ENCODE data around the gene KCNJ4.

The KCNJ4 gene

DNA sequence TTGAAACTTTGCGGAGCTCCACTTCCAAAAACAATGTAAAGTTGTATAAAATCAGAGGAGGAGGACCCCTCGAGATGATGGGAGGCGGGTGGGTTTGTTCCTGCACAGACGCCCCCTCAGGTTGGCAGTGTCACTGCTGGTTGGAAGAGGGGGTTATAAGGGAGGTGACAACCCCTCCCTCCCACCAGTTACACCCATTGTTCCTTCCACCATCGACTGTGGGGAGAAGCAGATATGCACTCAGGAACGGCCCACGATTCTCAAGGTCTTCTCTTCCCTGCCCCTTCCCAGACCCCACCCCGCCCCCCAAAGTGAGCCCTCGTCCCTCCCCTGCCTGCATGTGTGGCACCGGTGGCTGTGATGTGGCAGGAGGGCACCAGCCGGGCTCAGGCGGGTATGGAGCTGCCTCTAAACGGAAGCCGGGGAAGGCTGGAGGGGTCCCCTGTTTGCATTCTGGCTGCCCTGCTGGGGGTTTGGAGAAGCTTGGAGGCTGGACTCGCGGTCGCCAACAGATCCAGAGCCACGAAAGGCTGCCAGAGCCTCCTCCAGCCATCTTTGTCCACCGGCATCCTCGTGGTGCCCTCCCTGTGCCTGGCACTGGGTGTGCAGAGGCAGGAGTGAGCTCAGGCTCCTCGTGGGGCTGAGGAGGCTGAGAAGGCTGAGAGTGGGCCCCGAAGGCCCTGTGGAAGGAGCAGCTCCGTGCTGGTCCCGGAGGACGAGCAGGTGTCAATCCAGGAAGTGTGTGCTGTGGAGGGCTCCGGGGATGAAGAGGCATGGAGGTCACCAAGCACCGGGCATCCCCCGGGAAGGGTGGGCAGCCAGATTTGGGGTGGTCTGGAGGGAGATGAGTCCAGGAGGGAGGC is 13.7 kb upstream of the KCNJ4 start (continued):
- TF ChIP-seq, protein P1, sequence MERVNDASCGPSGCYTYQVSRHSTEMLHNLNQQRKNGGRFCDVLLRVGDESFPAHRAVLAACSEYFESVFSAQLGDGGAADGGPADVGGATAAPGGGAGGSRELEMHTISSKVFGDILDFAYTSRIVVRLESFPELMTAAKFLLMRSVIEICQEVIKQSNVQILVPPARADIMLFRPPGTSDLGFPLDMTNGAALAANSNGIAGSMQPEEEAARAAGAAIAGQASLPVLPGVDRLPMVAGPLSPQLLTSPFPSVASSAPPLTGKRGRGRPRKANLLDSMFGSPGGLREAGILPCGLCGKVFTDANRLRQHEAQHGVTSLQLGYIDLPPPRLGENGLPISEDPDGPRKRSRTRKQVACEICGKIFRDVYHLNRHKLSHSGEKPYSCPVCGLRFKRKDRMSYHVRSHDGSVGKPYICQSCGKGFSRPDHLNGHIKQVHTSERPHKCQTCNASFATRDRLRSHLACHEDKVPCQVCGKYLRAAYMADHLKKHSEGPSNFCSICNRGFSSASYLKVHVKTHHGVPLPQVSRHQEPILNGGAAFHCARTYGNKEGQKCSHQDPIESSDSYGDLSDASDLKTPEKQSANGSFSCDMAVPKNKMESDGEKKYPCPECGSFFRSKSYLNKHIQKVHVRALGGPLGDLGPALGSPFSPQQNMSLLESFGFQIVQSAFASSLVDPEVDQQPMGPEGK (tag by site-specific recombination; IDR thresholded peaks at IDR 0.05): 0 out of 2 replicates have a peak, but pooled peaks have one; percentile 3
- TF ChIP-seq ZNF433 (tag by site-specific recombination; IDR thresholded peaks at IDR 0.05; ENCODE audit: low read depth): no peak
- TF ChIP-seq WT1 (tag by site-specific recombination; IDR thresholded peaks at IDR 0.05): 0 out of 2 replicates have a peak, but pooled peaks have one; percentile 13
- TF ChIP-seq KLF8 (tag by site-specific recombination; IDR thresholded peaks at IDR 0.05): 0 out of 2 replicates have a peak, but pooled peaks have one; percentile 10
- TF ChIP-seq ZNF792 (tag by site-specific recombination; IDR thresholded peaks at IDR 0.05): no peak

DNA sequence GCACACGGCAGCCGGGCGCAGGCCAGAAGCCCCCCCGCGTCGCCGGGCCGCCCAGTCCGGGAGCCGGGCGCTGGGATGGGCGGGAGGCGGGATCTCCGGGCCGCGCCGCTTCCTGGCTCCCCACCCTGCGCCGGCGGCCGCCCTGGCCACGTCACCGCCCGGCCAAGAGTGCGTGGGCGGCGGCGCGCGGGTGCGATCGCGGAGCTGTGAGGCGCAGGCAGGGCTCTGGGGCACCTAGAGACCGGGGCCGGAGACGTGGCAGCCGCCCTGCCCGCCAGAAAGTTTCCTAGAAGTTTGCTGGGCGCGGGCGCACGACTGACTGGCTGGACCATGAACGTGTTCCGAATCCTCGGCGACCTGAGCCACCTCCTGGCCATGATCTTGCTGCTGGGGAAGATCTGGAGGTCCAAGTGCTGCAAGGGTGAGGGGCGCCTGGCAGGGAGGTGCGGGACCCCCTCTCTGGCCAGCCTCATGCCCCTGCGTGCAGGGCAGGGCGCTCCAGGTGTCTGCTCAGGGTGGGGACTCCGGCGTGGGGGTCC is 13.0 kb upstream of the KCNJ4 start, which contains the start of gene KDELR3:
Gene KDELR3, plus strand, starts transcription at position 193 of the 539 bp plus-strand sequence. Its CDS starts 138 bp downstream, at position 331.
- no peaks in the 10 kb centered on the region for H3K36me3 ChIP-seq (ENCODE audit: control insufficient read depth in 2 of 2, insufficient read depth in 1 of 2, low read length in 2 of 2)
- POLR2A ChIA-PET: interaction anchor here (1.0 to 1.4 kb wide), 3 partner anchors 13 to 416 kb away, joined by 3 to 4 read pairs (median 3); no protein-coding TSS in a partner anchor
- H3K27ac ChIP-seq (ENCODE audit: extremely low read depth, low read depth, low read length): peak within 1 kb of the TSS; percentile 27; the same call in 1 of the 2 replicates
- H3K4me3 ChIP-seq (ENCODE audit: low read depth, low read length): peak within 1 kb of the TSS; percentile 52
- CTCF ChIA-PET: no interaction called here
- no peaks in the 10 kb centered on the region for H3K9me3 ChIP-seq (ENCODE audit: control insufficient read depth, insufficient read depth, low read depth, low read length)
- H3K4me1 ChIP-seq (ENCODE audit: control insufficient read depth, insufficient read depth, low read length): peaks cover 6% of the 10 kb centered on the region
- TF ChIP-seq KLF10 (tag by site-specific recombination; IDR thresholded peaks at IDR 0.05): 0 out of 2 replicates have a peak, but pooled peaks have one; percentile 34
- TF ChIP-seq, protein P2, sequence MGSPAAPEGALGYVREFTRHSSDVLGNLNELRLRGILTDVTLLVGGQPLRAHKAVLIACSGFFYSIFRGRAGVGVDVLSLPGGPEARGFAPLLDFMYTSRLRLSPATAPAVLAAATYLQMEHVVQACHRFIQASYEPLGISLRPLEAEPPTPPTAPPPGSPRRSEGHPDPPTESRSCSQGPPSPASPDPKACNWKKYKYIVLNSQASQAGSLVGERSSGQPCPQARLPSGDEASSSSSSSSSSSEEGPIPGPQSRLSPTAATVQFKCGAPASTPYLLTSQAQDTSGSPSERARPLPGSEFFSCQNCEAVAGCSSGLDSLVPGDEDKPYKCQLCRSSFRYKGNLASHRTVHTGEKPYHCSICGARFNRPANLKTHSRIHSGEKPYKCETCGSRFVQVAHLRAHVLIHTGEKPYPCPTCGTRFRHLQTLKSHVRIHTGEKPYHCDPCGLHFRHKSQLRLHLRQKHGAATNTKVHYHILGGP (tag by site-specific recombination; IDR thresholded peaks at IDR 0.05): peak; percentile 86
- TF ChIP-seq SP7 (tag by site-specific recombination; IDR thresholded peaks at IDR 0.05): 0 out of 2 replicates have a peak, but pooled peaks have one; percentile 6
- TF ChIP-seq KLF8 (tag by site-specific recombination; IDR thresholded peaks at IDR 0.05): 0 out of 2 replicates have a peak, but pooled peaks have one; percentile 1
- TF ChIP-seq, protein P3, sequence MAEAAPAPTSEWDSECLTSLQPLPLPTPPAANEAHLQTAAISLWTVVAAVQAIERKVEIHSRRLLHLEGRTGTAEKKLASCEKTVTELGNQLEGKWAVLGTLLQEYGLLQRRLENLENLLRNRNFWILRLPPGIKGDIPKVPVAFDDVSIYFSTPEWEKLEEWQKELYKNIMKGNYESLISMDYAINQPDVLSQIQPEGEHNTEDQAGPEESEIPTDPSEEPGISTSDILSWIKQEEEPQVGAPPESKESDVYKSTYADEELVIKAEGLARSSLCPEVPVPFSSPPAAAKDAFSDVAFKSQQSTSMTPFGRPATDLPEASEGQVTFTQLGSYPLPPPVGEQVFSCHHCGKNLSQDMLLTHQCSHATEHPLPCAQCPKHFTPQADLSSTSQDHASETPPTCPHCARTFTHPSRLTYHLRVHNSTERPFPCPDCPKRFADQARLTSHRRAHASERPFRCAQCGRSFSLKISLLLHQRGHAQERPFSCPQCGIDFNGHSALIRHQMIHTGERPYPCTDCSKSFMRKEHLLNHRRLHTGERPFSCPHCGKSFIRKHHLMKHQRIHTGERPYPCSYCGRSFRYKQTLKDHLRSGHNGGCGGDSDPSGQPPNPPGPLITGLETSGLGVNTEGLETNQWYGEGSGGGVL (tag by site-specific recombination; IDR thresholded peaks at IDR 0.05): 0 out of 2 replicates have a peak, but pooled peaks have one; percentile 5
- TF ChIP-seq ZNF221 (tag by site-specific recombination; IDR thresholded peaks at IDR 0.05; ENCODE audit: borderline replicate concordance): no peak
- TF ChIP-seq, protein P4, sequence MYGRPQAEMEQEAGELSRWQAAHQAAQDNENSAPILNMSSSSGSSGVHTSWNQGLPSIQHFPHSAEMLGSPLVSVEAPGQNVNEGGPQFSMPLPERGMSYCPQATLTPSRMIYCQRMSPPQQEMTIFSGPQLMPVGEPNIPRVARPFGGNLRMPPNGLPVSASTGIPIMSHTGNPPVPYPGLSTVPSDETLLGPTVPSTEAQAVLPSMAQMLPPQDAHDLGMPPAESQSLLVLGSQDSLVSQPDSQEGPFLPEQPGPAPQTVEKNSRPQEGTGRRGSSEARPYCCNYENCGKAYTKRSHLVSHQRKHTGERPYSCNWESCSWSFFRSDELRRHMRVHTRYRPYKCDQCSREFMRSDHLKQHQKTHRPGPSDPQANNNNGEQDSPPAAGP (tag by site-specific recombination; IDR thresholded peaks at IDR 0.05): peak; percentile 57
- peak; percentile 84 for TF ChIP-seq ZBTB8A (tag by site-specific recombination; IDR thresholded peaks at IDR 0.05)
- TF ChIP-seq ZBTB21 (tag by site-specific recombination; IDR thresholded peaks at IDR 0.05): no peak
- no peak for TF ChIP-seq ZNF274 (IDR thresholded peaks at IDR 0.05; ENCODE audit: low read length)
- no peak for TF ChIP-seq ZNF274 (tag by site-specific recombination; IDR thresholded peaks at IDR 0.05; ENCODE audit: borderline replicate concordance)
- TF ChIP-seq ZNF792 (tag by site-specific recombination; IDR thresholded peaks at IDR 0.05): no peak
- TF ChIP-seq WT1 (tag by site-specific recombination; IDR thresholded peaks at IDR 0.05): no peak
- TF ChIP-seq HOXA7 (CRISPR knock-in tag; IDR thresholded peaks at IDR 0.05; ENCODE audit: borderline replicate concordance): no peak
- no peak for TF ChIP-seq ZNF747 (tag by site-specific recombination; IDR thresholded peaks at IDR 0.05)
- peak; percentile 40; the same call in 1 of the 2 replicates for TF ChIP-seq ZXDB (tag by site-specific recombination; IDR thresholded peaks at IDR 0.05)
- no peak for TF ChIP-seq BCL11A (tag by site-specific recombination; IDR thresholded peaks at IDR 0.05; ENCODE audit: low read depth)
- TF ChIP-seq ZNF514 (tag by site-specific recombination; IDR thresholded peaks at IDR 0.05): no peak
- TF ChIP-seq, protein P5, sequence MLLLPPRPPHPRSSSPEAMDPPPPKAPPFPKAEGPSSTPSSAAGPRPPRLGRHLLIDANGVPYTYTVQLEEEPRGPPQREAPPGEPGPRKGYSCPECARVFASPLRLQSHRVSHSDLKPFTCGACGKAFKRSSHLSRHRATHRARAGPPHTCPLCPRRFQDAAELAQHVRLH (tag by site-specific recombination; IDR thresholded peaks at IDR 0.05): no peak
- TF ChIP-seq ZNF768 (tag by site-specific recombination; IDR thresholded peaks at IDR 0.05): no peak
- TF ChIP-seq, protein P6, sequence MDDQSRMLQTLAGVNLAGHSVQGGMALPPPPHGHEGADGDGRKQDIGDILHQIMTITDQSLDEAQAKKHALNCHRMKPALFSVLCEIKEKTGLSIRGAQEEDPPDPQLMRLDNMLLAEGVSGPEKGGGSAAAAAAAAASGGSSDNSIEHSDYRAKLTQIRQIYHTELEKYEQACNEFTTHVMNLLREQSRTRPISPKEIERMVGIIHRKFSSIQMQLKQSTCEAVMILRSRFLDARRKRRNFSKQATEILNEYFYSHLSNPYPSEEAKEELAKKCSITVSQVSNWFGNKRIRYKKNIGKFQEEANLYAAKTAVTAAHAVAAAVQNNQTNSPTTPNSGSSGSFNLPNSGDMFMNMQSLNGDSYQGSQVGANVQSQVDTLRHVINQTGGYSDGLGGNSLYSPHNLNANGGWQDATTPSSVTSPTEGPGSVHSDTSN (CRISPR knock-in tag; IDR thresholded peaks at IDR 0.05): peak; percentile 90; the same call in 1 of the 2 replicates
- peak; percentile 90 for TF ChIP-seq ZNF335 (tag by site-specific recombination; conservative IDR thresholded peaks at IDR 0.05)
- peak; percentile 77 for TF ChIP-seq ZFHX2 (tag by site-specific recombination; conservative IDR thresholded peaks at IDR 0.05)
